HL-60 (cell line): ENCODE results near the gene ADIPOR2.
A peak's percentile ranks its signal among the peaks of the same experiment; 100 is the strongest.

Experiments
- DNase-seq, 2 experiments: peaks; one replicate each; pipeline ENCODE4 v3.0.0-alpha.2; 2010 to 2020; ENCODE audit warnings: low read depth in 1 of 2, low spot score in 1 of 2
- H3K27ac ChIP-seq: fragments of 250-450 bp; sonication (Bioruptor Pico); replicated peaks from 2 replicates; pipeline ENCODE4 v1.5.1; 2020; ENCODE audit warnings: mild to moderate bottlenecking, moderate library complexity
- H3K27me3 ChIP-seq: fragments of 250-450 bp; sonication (Bioruptor Pico); 2 replicates; pipeline ENCODE4 v1.5.1; 2021; ENCODE audit warnings: mild to moderate bottlenecking, moderate library complexity; ENCODE audit not compliant: insufficient read depth, poor library complexity, severe bottlenecking
- H3K4me3 ChIP-seq: replicated peaks from 2 replicates; pipeline ENCODE4 v1.5.1; 2011; ENCODE audit warnings: mild to moderate bottlenecking, control low read depth, low read length; ENCODE audit not compliant: insufficient read depth
- CTCF ChIP-seq: IDR thresholded peaks from one replicate; pipeline ENCODE4 v1.5.1; 2011; ENCODE audit warnings: low read length, control low read depth, inconsistent platforms; ENCODE audit not compliant: insufficient read depth
- GABPA ChIP-seq: IDR thresholded peaks from 2 replicates; pipeline ENCODE4 v1.6.1; 2012; ENCODE audit warnings: low read depth
- POLR2AphosphoS5 ChIP-seq: IDR thresholded peaks from 2 replicates; pipeline ENCODE4 v1.6.1; 2012; ENCODE audit warnings: low read depth
- REST ChIP-seq: IDR thresholded peaks from 2 replicates; pipeline ENCODE4 v1.6.1; 2012; ENCODE audit warnings: low read depth; ENCODE audit not compliant: insufficient replicate concordance
- SPI1 ChIP-seq: IDR thresholded peaks from 2 replicates; pipeline ENCODE4 v1.6.1; 2012; ENCODE audit warnings: low read depth, mild to moderate bottlenecking, borderline replicate concordance

Gene ADIPOR2

GRCh38 chr12:1796515-1797010 lies 105.7 kb downstream of the ADIPOR2 start:
- peak in 1 of 2 experiments; percentile 72 for DNase-seq
- H3K27ac ChIP-seq = peak overlapping the region; percentile 96

GRCh38 chr12:1797011-1797901 lies 106.4 kb downstream of the ADIPOR2 start:
- peak; percentile 74 to 79 for DNase-seq
- Histone ChIP-seq H3K27me3 (no peaks in the 10 kb centered on the region), H3K4me3 (peak overlapping the region; percentile 49), H3K27ac (peak overlapping the region; percentile 96)
- TF ChIP-seq REST = peak; percentile 61
- TF ChIP-seq POLR2AphosphoS5 = peak; percentile 90; the same call in 1 of the 2 replicates
- TF ChIP-seq SPI1 = peak; percentile 78
- TF ChIP-seq GABPA = peak; percentile 67
- no peak for TF ChIP-seq CTCF

More at GRCh38 chr12:1796515-1797010, 105.7 kb downstream of the ADIPOR2 start:
- no peak for TF ChIP-seq POLR2AphosphoS5
- TF ChIP-seq SPI1 = no peak
- TF ChIP-seq REST = no peak
- no peak for TF ChIP-seq GABPA
- no peak for TF ChIP-seq CTCF
- Histone ChIP-seq H3K27me3 (no peaks in the 10 kb centered on the region), H3K4me3 (peak overlapping the region; percentile 49)

- DNase-seq = no peak
- TF ChIP-seq POLR2AphosphoS5 (no peak), REST (no peak), GABPA (no peak), SPI1 (no peak), CTCF (no peak)
- H3K27me3 ChIP-seq = no peaks in the 10 kb centered on the region
- H3K4me3 ChIP-seq = no peak overlapping the region
- H3K27ac ChIP-seq = peak overlapping the region; percentile 96
Observed at GRCh38 chr12:1797991-1798640, 107.2 kb downstream of the ADIPOR2 start.
